GM19467 (cell line): Measurements from ENCODE around the gene TAF3.

Experiments
- ATAC-seq: cut with Tn5 transposase; IDR thresholded peaks from one replicate; pipeline ENCODE4 v1.9.1; 2021; ENCODE audit warnings: mild to moderate bottlenecking, moderate library complexity; ENCODE audit not compliant: unreplicated experiment

TAF3 gene

DNA sequence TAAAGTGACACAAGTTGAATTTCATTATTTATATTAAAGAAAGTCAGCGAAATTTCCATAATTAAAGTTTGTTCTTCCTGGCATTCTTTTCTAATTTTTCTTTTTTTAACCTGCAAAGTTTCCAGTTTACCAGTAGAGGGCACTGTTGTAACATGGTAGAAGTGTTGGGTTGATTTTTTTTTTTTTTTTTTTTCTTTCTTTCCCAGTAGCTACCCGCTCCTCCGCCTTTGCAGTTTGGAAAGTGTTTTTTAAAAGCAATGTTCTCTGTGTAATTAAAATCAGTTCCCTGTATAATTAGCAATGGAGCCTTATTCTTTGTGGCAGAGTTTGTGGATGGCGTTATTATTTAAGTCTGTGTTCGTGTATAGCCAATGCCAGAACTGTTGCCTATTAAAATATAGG is 53.7 kb downstream of the TAF3 start:
- no peak for ATAC-seq

DNA sequence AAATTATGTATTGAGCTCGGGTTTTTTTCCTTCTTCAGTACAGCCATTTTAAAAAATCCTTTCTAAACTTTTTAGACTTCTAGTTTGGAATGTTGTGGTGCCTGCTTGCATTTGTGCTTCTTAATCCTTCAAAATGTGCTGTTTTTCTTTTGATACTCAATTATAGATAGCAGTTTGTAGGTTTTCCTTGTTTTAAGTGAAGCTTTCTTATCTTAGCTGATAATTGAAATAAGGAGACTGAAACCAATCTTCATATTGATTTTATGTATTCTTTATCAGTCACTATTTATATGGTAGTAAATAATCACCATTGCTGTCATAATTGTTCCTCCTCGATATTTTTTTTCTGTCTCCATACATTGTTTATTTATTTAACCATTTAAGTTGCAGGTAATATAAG is 56.6 kb downstream of the TAF3 start:
- no peak for ATAC-seq

DNA sequence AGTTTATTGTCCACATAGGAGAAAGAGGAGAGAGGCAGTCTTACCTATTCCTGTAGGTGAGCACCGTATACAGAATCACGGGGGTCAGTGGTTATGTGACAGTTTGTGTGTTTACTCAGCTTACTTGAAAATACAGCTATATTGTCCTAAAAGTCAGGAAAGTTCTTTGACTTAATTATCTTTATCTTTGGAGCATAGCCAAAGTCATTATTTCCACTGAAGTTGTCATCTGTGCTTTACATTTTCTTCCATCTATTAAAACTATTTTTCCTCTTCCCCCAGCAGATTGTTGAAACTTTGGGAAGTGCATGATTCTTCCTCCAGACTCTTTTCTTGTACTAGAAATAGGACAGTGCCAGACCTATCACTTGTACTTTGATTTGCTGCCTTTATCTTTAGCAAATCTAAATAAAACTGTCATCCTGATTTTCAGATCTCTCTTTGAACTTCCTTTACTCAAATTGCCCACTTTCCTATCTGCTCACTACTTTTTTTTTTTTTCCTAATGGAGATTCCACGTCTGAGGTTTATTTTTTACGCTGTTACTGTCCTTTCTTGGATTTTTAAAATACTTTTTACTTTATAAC is 58.3 kb downstream of the TAF3 start:
- ATAC-seq, result no peak

DNA sequence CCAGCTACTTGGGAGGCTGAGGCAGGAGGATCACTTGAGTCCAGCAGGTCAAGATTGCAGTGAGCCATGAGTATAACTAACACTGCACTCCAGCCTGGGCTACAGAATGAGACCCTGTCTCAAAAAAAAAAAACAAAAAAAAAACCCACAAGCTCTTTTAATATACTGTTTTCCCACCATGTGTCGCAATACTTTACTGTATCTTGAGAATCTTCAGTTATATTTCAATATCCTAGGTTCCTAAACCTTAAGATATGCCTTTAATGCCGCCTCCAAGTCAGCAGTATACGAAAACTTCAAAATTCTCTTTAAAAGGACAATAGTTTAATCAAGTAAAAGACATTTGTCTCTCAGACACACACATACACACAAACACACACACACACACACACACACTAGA is 62.8 kb downstream of the TAF3 start:
- no peak for ATAC-seq

DNA sequence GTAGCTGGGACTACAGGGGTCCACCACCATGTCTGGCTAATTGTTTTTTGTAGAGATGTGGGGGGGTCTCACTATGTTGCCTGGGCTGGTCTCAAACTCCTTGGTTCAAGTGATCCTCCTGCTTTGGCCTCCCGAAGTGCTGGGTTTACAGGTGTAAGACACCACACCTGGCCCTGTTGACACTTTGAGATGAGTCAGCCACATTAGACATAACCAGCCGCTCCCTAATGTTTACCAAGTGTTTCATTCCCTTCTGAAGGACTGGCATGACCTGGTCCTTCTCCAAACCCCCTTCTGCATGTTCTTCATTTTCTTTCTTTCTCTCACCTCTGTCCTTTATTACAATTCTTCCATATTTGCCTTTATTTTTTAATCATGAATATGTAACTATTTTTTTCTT is 67.8 kb downstream of the TAF3 start:
- no peak for ATAC-seq

DNA sequence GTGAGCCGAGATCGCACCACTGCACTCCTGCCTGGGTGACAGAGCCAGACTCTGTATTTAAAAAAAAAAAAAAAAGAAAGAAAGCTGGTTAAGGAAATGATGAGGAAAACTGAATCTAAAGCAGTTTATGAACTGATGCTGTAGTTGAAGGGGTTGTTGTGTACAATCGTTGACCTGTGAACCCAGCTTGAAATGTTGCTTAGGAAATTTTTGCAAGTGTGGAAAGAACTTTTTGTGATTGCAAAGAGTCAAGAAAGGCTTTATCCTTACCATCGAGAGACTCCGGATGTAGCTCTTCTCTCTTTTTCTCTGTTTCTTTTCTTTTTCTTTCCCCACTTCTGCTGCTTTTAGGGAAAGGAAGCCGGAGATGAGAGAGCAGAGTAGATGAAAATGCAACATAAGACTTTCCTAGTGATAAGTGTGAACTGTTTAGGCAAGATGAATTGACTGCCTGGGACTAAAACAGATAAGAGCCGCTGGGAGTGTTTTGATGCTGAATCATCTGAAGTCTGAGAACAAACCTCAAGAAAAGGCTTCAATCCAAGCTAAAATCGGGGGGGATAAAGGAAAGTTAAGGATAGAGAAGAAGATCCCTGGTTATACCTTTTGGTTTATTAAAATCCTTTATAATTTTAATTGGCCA is 69.0 kb downstream of the TAF3 start:
- ATAC-seq, result no peak

DNA sequence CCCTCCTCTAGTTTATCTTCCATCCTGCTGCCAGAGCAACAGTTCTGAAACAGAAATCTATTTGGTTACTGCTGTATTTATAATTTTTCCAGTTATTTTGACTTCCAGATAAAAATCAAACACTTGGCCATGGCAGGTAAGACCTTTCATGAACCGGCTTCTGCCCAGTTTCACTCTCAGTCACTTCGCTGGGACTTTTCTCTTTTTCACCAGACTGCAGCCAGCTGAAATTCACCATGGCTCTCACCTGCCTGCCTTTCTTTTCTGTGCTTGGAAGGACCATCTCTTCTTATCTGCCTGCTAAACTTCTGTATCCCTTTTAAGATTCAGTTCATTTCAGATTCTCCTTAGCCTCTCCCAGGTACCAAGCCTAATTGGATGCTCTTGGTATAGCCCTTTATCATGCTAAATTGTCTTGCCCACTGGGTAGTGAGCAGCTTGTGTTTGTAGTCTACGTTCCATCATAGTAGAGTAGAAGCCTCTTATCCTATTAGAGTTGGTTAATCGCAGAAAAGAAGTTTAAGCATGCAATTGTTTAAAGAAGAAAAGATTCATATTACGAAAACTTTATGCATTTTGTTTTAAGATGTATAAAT is 71.7 kb downstream of the TAF3 start:
- no peak for ATAC-seq

DNA sequence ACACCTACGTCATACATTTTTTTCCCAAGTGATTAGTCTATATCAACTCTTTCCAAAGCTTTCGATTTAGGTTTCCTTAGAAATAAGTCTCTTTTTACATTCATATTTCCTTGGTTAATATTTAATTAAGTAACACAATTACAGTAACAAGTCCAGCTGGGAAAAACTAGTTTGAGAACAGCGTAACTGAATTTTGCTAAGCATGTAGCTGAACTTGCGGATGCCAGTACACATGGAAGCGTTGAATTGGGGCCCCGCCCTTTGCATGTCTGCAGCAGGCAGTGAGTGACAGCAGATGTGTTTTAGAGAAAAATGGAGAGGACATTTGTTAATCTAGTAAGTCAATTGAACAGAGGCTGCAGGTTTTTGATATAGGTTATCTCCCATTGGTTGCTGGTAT is 72.5 kb downstream of the TAF3 start:
- no peak for ATAC-seq

DNA sequence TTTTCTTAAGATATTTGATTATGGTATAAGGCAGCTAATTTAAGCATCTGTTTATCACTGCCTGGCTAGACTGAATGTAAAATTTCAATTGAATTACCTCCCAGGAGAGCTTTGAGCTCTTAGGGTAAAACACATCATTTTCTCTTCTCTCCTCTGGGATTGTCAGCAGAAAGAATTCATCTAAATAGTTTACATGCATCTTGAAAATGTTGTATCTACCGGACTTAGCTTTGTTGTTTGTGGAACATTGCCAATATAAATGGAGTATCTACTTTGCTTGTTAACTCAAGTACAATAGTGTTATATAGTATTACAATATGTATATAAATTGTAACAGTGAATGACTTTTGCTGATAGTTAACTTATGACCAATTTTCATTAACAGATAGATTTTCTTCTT is 73.3 kb downstream of the TAF3 start:
- ATAC-seq, result no peak

DNA sequence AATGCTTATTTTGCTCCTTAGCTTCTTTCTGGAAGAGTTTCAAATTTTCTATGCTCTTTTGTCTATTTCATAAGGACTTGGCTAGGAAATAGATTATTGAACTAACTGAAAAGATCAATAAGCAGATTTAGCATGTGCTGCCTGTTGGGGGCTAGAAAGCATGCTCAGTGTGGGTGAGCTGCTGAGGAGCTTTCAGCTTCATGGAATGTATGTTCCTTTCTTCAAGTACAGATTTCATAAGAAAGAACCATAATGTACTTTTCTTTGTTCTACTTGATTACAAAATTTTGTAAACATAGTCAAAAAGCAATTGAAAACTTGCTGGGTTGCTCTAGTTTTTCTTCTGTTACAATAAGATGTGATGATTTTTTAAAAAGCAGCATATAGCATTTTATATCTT is 73.8 kb downstream of the TAF3 start:
- no peak for ATAC-seq

DNA sequence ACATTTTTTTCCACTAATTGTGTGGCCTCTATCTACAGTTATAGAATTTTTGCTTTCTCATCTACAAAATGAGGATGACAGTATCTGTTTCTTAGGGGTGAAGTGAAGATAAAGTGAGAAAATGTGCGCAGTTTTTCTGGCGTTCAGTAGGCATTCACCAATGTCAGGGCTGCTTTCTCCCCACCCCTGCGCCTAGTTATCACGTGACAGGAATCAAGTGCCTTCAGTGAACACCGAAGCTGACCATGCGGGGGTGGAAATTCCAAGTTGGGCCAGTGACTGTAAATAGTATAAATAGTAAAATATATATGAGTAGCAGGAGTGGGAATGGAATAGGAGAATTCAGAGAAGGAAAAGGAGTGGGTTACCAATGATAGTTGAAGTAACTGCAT is 77.4 kb downstream of the TAF3 start:
- ATAC-seq, result no peak

DNA sequence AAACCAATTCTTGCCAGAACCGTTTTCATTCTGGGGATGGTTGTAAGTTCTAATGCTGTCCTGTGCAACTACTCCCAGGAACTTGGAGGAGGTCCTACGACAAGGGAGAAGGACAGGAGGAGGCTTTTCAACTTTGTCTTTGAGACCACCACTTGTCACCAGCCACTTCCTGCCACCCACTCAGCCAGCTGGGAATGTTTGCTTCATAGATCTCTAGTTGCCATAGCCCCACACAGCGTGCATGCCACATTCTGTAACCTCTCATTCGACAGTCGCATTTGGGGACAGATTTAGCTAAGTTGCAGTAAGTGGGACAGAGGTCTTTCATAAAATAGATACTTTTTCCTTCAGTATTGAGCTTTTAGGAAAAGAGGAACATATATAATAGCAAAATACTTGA is 78.0 kb downstream of the TAF3 start:
- ATAC-seq, result no peak

DNA sequence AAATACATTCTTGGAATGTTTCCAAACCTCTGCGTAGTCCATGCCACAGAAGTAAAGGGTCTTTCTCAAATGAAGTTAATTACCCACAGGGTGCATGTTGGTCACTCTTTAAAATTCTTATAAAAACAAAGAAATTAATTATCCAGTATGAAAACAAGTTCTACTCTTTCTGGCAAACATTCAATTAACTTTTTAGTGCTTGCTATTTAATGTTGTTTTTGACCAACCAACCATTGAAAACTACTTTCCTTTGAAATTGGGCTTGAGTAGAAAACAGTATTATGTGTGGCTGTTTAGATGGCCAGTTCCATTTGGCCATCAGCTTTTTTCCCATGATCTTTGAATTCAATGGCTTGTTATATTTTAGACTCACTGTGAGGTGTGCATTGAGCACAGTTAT is 83.0 kb downstream of the TAF3 start:
- no peak for ATAC-seq

DNA sequence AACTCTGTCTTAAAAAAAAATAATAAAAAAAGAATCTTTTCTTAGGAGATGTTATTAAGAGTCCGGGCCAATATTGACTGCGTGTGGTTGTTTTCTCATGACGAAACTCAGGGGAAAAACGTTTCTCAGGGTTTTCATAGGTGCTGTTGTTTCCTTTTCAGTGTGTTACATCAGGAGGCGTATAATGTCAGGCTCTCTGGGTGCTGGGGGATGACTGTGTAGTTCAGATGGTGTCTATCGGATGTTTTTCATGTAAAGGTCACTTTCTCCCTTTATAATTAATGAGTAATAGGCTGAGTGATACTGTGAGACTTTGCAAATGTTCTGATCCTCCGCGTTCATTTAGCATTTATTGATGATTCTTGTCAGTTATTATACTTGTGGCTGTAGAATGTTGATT is 84.1 kb downstream of the TAF3 start:
- no peak for ATAC-seq

DNA sequence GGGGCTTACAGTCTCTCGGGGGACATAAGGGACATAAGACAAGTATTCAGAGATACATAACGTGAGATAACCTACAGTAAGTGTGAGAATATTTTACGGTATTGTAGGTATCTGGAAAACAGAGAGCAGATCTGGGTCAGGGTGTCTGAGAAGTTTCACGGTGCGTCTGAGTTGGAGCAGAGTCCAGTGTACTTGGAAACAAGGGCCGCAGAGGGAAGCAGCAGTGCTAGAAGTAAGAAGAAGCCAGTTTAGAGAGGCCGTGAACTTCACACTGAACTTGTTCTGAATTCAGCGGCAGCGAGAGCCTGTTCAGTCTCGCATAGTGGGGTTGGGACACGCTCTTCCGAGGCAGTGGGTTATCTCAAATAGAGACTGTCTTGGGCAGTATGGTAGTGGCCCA is 85.5 kb downstream of the TAF3 start:
- no peak for ATAC-seq

DNA sequence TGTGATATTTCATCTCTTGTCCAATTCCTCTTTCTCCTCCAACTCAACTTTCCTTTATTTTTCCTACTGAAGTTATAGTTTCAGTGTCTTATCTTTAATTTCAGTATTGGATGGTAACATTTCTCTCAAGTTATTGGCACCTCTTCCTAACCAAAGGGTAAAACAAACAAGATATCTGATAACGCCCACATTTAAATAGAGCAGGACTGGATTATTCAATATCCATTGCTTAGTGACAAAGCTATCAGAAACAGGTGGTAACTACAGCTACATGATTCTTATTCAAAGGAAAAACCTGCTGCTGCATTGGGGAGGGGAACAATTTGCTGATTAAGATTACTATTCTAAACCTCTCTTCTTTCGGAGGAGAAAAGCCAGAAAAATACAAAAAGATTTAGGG is 87.8 kb downstream of the TAF3 start:
- ATAC-seq, result no peak

DNA sequence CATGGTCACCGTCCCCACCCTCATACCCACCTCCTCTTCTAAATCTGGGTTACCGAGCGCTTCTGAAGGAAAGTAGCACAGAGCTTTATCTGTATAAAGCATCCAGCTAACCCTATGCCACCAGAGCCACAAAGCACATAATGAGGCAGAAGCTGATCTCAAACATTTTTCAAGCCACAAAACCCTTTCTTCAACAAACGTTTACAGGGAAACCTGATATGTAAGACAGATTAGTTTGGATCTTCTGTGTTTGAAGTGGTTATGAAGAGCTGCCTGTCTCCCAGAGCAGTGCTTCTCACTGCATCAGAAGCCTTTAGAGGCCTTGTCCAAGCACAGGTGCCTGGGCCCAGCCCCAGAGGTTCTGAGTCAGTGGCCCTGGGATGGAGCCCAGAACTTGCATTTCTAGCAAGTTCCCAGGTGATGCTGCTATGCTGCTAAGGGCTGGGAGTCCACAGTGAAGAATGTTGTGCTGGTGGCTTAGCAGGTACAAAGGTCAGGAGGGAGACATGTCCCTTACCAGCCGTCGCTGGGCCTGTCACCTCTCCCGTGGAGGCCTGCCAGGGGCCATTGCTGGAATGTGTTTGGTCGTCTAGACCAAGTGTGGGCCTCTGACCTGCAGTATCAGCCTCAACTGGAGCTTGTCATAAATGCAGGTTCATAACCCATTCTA is 90.4 kb downstream of the TAF3 start:
- no peak for ATAC-seq

DNA sequence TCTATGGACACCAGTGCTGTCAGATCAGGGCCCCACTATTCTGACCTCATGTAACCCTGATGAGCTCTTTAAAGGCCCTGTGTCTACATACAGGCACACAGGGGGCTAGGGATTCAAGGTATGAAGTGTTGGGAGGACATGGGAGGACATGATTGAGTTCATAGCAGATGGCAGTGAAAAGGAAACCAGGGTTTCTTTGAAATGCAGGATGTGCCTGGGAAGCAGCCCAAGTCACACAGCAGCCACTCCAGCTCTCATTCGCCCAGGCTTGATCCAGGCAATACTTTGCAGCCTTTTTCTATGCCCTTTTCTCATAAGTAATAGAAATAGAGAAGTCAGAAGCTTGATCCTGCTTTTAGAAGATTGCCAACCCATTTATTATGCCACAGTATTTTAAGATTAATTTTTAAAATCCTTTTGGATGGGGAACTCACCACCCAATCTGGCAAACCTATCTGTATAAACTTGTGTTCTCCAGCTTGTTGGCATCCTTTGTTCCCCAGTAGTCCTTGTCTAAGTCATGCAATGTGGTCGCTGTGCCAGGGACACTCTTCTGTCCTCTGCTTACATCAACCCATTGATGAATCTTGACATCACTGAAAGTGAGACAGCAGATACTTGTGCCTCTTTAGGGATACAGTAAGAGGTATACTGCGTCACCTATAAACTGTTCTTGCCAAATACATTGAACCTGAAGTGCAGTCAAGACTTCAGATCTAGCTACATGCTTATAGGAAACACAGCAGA is 95.0 kb downstream of the TAF3 start:
- no peak for ATAC-seq

DNA sequence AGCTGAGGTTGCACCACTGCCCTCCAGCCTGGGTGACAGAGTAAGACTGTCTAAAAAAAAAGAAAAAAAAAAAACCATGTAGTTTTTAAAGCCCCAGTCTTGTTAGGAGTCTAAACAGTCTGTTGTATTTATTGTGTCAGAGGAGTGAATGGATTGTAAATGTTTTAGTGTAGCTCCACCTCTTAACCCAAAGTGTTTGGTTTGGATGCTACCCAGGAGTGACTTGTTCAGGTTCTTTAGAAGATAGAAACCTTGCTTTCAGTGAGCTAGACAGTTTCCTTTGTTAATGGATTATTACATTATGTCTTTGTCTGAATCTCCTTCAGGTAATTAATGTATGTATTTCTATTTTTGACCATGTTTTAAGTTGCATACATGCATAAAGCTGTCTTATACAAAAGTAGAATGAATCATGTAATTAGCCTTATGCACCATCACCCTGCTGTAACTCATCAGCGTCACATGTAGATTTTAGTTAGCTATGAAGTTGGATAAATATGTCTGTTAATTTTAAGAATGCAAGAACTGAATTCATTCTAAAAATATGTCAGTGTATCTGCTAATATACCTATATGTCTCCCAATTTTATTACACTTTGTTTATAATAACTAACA is 97.7 kb downstream of the TAF3 start:
- no peak for ATAC-seq

DNA sequence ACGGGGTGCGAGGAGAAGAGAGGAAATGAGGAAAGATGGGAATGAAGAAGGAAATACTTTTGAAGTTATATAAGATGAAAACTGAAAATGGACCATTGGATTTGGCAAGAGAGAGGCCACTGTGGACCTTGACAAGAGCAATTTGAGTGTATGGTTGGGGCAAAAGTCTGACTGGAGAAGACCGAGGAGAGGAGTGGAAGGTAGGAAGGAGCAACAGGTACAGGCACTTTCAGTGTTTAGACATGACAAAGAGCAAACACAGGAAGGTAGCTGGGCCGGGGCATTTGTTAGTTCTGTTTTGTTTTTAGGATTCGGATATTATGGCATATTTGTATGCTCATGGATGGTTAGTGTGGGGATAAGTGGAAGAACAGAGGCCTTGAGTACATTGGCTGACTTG is 99.4 kb downstream of the TAF3 start:
- no peak for ATAC-seq

DNA sequence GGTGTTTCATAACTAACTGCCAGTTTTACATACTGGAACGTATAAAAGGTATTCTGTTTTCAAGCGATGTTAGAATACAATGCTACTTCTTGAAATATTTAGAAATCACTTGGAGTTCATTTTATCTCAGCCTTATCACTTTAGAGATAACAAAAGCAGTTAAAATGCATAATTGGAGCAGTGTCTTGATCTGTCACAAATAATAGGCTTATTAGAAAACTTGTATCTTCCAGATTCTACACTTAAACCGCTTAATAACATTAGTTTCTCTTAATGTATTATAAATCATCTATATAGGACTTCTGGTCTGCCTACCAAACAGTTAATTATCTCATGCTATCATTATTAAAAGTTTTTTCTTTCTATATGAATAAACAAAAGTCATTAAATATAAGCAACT is 104.4 kb downstream of the TAF3 start:
- no peak for ATAC-seq
